Stimulated activated CD4-positive, alpha-beta T cell treated with anti-CD3 and anti-CD28 coated beads, Interleukin-2, amount 100 ng/mL, for 24 hours (primary cell): ENCODE measurements around the gene CFAP410.
"Not testable (repeated sequence)": the region's sequence is repeated elsewhere in the genome, so short reads cannot be mapped to it uniquely, and the experiment has no call there.

Experiments
- DNase-seq, 2 donors: peaks; one replicate each; pipeline ENCODE4 v3.0.0-alpha.2; 2020

Gene CFAP410

GRCh38 chr21:44368711-44369446 lies 29.7 kb upstream of the CFAP410 start:
- DNase-seq, result no peak

GRCh38 chr21:44366586-44367211 lies 27.5 kb upstream of the CFAP410 start:
- no peak for DNase-seq

- DNase-seq, result no peak
Measured at GRCh38 chr21:44365967-44366585, 26.9 kb upstream of the CFAP410 start.

- DNase-seq, result no peak
Measured at GRCh38 chr21:44365251-44365966, 26.2 kb upstream of the CFAP410 start.

- DNase-seq, result no peak
Measured at GRCh38 chr21:44364151-44365053, 25.2 kb upstream of the CFAP410 start.

- DNase-seq, result no peak
Measured at GRCh38 chr21:44363278-44363677, 24.1 kb upstream of the CFAP410 start.

GRCh38 chr21:44361903-44362302 lies 22.7 kb upstream of the CFAP410 start:
- not testable (repeated sequence) for DNase-seq

GRCh38 chr21:44360159-44360558 lies 21.0 kb upstream of the CFAP410 start:
- no peak for DNase-seq

- no peak for DNase-seq
Measured at GRCh38 chr21:44359396-44359795, 20.2 kb upstream of the CFAP410 start.

- no peak for DNase-seq
Measured at GRCh38 chr21:44357064-44357837, 18.1 kb upstream of the CFAP410 start.

- no peak for DNase-seq
Measured at GRCh38 chr21:44356636-44357035, 17.4 kb upstream of the CFAP410 start.

- no peak for DNase-seq
Measured at GRCh38 chr21:44356160-44356559, 17.0 kb upstream of the CFAP410 start.

- no peak for DNase-seq
Measured at GRCh38 chr21:44354775-44355771, 15.9 kb upstream of the CFAP410 start.

- no peak for DNase-seq
Measured at GRCh38 chr21:44354001-44354405, 14.8 kb upstream of the CFAP410 start.

- no peak for DNase-seq
Measured at GRCh38 chr21:44353191-44353970, 14.2 kb upstream of the CFAP410 start, which contains the start of gene TRPM2. TSS of gene TRPM2 (plus strand) at chr21:44353621. CDS start at chr21:44353701, 80 bp downstream.

- no peak for DNase-seq
Measured at GRCh38 chr21:44352253-44352860, 13.2 kb upstream of the CFAP410 start.

GRCh38 chr21:44351535-44352252 lies 12.5 kb upstream of the CFAP410 start:
- no peak for DNase-seq
